H9 (cell line): ENCODE measurements around the gene COMMD10. TPM values are rescaled to one million over a fixed set of nuclear protein-coding genes. Genes with fewer than 3 reads are reported as not detected.

Source experiments
- DNase-seq: peaks from one replicate; pipeline ENCODE4 v3.0.0-alpha.2; 2017
- H2AFZ ChIP-seq: one replicate; pipeline ENCODE4 v1.6.1; 2013; ENCODE audit warnings: mild to moderate bottlenecking, low read length, control low read depth, moderate library complexity
- H2AK5ac ChIP-seq: 2 replicates; pipeline ENCODE4 v1.6.1; 2013; ENCODE audit warnings: low read length, control low read depth, mixed read lengths; ENCODE audit not compliant: insufficient read length
- H2BK120ac ChIP-seq: one replicate; pipeline ENCODE4 v1.6.1; 2013; ENCODE audit warnings: low read depth, mild to moderate bottlenecking, low read length, control low read depth, inconsistent platforms; ENCODE audit not compliant: poor library complexity, severe bottlenecking
- H2BK12ac ChIP-seq: 2 replicates; pipeline ENCODE4 v1.6.1; 2013; ENCODE audit warnings: low read length, control low read depth, mixed read lengths, low read depth; ENCODE audit not compliant: insufficient read length
- H2BK15ac ChIP-seq: 2 replicates; pipeline ENCODE4 v1.6.1; 2013; ENCODE audit warnings: low read depth, low read length, control low read depth
- H2BK20ac ChIP-seq: one replicate; pipeline ENCODE4 v1.6.1; 2013; ENCODE audit warnings: low read depth, mild to moderate bottlenecking, low read length, control low read depth, inconsistent platforms; ENCODE audit not compliant: poor library complexity, severe bottlenecking
- H2BK5ac ChIP-seq: 2 replicates; pipeline ENCODE4 v1.6.1; 2013; ENCODE audit warnings: low read length, control low read depth, mixed read lengths; ENCODE audit not compliant: insufficient read length
- H3K14ac ChIP-seq: 2 replicates; pipeline ENCODE4 v1.6.1; 2013; ENCODE audit warnings: low read length, control low read depth; ENCODE audit not compliant: insufficient read depth
- H3K18ac ChIP-seq: 2 replicates; pipeline ENCODE4 v1.6.1; 2013; ENCODE audit warnings: low read depth, mild to moderate bottlenecking, mixed read lengths, low read length, control low read depth; ENCODE audit not compliant: insufficient read length
- H3K23ac ChIP-seq: 2 replicates; pipeline ENCODE4 v1.6.1; 2013; ENCODE audit warnings: low read length, control low read depth, mixed read lengths, low read depth; ENCODE audit not compliant: insufficient read length
- H3K23me2 ChIP-seq: 2 replicates; pipeline ENCODE4 v1.6.1; 2013; ENCODE audit warnings: low read depth, mild to moderate bottlenecking, mixed read lengths, low read length, control low read depth; ENCODE audit not compliant: insufficient read length, poor library complexity, severe bottlenecking
- H3K27ac ChIP-seq: 2 replicates; pipeline ENCODE4 v1.5.1; 2013; ENCODE audit warnings: low read length, control low read depth, mixed read lengths, low read depth; ENCODE audit not compliant: insufficient read length
- H3K27me3 ChIP-seq: 2 replicates; pipeline ENCODE4 v1.6.1; 2013; ENCODE audit warnings: low read length, control low read depth, inconsistent platforms; ENCODE audit not compliant: insufficient read depth
- H3K4ac ChIP-seq: 2 replicates; pipeline ENCODE4 v1.6.1; 2013; ENCODE audit warnings: low read depth, mild to moderate bottlenecking, control low read depth, inconsistent platforms, low read length, moderate library complexity
- H3K4me1 ChIP-seq: 2 replicates; pipeline ENCODE4 v1.6.1; 2013; ENCODE audit warnings: low read length, control low read depth, inconsistent platforms; ENCODE audit not compliant: insufficient read depth
- H3K4me2 ChIP-seq: 2 replicates; pipeline ENCODE4 v1.6.1; 2013; ENCODE audit warnings: low read length, control low read depth, mixed read lengths; ENCODE audit not compliant: insufficient read length, insufficient read depth
- H3K56ac ChIP-seq: 2 replicates; pipeline ENCODE4 v1.6.1; 2013; ENCODE audit warnings: low read depth, mild to moderate bottlenecking, mixed read lengths, low read length, control low read depth; ENCODE audit not compliant: insufficient read length
- H3K79me1 ChIP-seq: 2 replicates; pipeline ENCODE4 v1.6.1; 2013; ENCODE audit warnings: low read depth, mild to moderate bottlenecking, moderate library complexity, low read length, control low read depth, inconsistent platforms; ENCODE audit not compliant: insufficient read depth, poor library complexity, severe bottlenecking
- H3K79me2 ChIP-seq: 2 replicates; pipeline ENCODE4 v1.6.1; 2013; ENCODE audit warnings: low read length, control low read depth, inconsistent platforms; ENCODE audit not compliant: insufficient read depth
- H3K9ac ChIP-seq: 2 replicates; pipeline ENCODE4 v1.6.1; 2013; ENCODE audit warnings: low read length, control low read depth, mixed read lengths; ENCODE audit not compliant: insufficient read length; ENCODE audit errors: extremely low read depth
- H3K9me3 ChIP-seq: one replicate; pipeline ENCODE4 v1.6.1; 2013; ENCODE audit warnings: low read depth, low read length, inconsistent platforms; ENCODE audit not compliant: control insufficient read depth
- H3T11ph ChIP-seq: one replicate; pipeline ENCODE4 v1.6.1; 2013; ENCODE audit warnings: mild to moderate bottlenecking, low read length, control low read depth, inconsistent platforms
- H4K20me1 ChIP-seq: one replicate; pipeline ENCODE4 v1.6.1; 2013; ENCODE audit not compliant: control insufficient read depth, insufficient read length, insufficient read depth
- H4K5ac ChIP-seq: 2 replicates; pipeline ENCODE4 v1.6.1; 2013; ENCODE audit warnings: low read depth, mild to moderate bottlenecking, mixed read lengths, low read length, control low read depth; ENCODE audit not compliant: insufficient read length
- H4K8ac ChIP-seq: replicated peaks from 2 replicates; pipeline ENCODE4 v1.6.1; 2013; ENCODE audit warnings: low read length, control low read depth, mixed read lengths, low read depth; ENCODE audit not compliant: insufficient read length
- H4K91ac ChIP-seq: 2 replicates; pipeline ENCODE4 v1.6.1; 2013; ENCODE audit warnings: low read depth, mild to moderate bottlenecking, moderate library complexity, mixed read lengths, low read length, control low read depth; ENCODE audit not compliant: insufficient read length
- H3K27ac Mint-ChIP-seq, 3 experiments: 2 replicates in 2 of 3; 3 replicates in 1 of 3; pipeline ENCODE4 v1.8.0; 2020 to 2021; ENCODE audit warnings: mixed read lengths in 3 of 3, mild to moderate bottlenecking in 1 of 3, moderate library complexity in 1 of 3
- H3K27me3 Mint-ChIP-seq: 2 replicates; pipeline ENCODE4 v1.8.0; 2021; ENCODE audit warnings: low read depth, mild to moderate bottlenecking, moderate library complexity, mixed read lengths
- H3K36me3 Mint-ChIP-seq, 3 experiments: 2 replicates in 2 of 3; 3 replicates in 1 of 3; pipeline ENCODE4 v1.8.0; 2020 to 2021; ENCODE audit warnings: low read depth in 3 of 3, mixed read lengths in 3 of 3; ENCODE audit not compliant: insufficient read depth in 1 of 3
- H3K4me1 Mint-ChIP-seq, 2 experiments: 2 replicates each; pipeline ENCODE4 v1.8.0; 2020; ENCODE audit warnings: mixed read lengths in 2 of 2
- H3K4me3 Mint-ChIP-seq, 2 experiments: 2 replicates in 1 of 2; 3 replicates in 1 of 2; pipeline ENCODE4 v1.8.0; 2020 to 2021; ENCODE audit warnings: mild to moderate bottlenecking in 2 of 2, mixed read lengths in 2 of 2, moderate library complexity in 1 of 2
- H3K9me3 Mint-ChIP-seq, 2 experiments: 2 replicates in 1 of 2; 3 replicates in 1 of 2; pipeline ENCODE4 v1.8.0; 2020; ENCODE audit warnings: mild to moderate bottlenecking in 2 of 2, mixed read lengths in 2 of 2, moderate library complexity in 1 of 2
- total RNA-seq: library from RNA; stranded (reverse); gene quantifications from 2 replicates; pipeline ENCODE4 v1.2.1, GENCODE V29; 2021
- TF ChIP-seq, protein P1 (sequence below): fragments of 200-600 bp; sonication (generic); conservative IDR thresholded peaks from 3 replicates; pipeline ENCODE4 v1.8.0; 2021; ENCODE audit warnings: antibody characterized with exemption, mild to moderate bottlenecking

The COMMD10 gene
- total RNA-seq, 1 experiment from 2014 or later = 33.9 TPM

DNA sequence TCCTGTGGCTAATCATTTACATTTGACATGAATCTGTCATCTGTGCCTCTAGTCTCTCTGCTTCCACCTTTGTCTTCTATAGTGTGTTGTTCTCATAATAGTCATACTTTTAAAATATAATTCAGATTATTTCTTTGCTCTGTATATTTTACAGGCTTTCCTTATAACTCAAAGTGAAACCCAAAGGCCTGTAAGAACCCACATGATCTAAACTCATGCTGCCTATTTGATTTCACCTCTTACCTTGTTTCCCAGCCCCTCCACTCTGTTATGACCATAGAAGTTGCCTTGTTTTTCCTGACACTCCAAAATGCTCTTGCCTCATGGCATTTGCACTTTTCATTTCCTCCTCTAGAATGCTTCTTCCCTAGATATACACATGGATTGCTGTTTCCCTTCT, 74.2 kb downstream of the COMMD10 start:
- no peak for DNase-seq
- Histone ChIP-seq H2AK5ac (no peak overlapping the region), H2BK20ac (no peak overlapping the region), H3K56ac (no peak overlapping the region), H3K79me2 (no peaks in the 10 kb centered on the region), H3K79me1 (no peaks in the 10 kb centered on the region), H3K27me3 (no peaks in the 10 kb centered on the region), H3K4ac (no peak overlapping the region), H3K4me1 (no peaks in the 10 kb centered on the region), H3K23me2 (no peaks in the 10 kb centered on the region), H2BK12ac (no peak overlapping the region), H2AFZ (no peak overlapping the region), H2BK15ac (no peak overlapping the region), H3K23ac (no peak overlapping the region), H3K18ac (no peak overlapping the region), H4K20me1 (no peaks in the 10 kb centered on the region), H4K5ac (no peak overlapping the region), H3K14ac (no peak overlapping the region), H3K27ac (no peak overlapping the region), H2BK120ac (no peak overlapping the region), H4K91ac (no peak overlapping the region), H3K4me2 (no peak overlapping the region), H3K9me3 (no peaks in the 10 kb centered on the region), H3K9ac (no peak overlapping the region), H3T11ph (no peak overlapping the region), H4K8ac (no peak overlapping the region), H2BK5ac (no peak overlapping the region)
- H3K36me3 Mint-ChIP-seq = no peaks in the 10 kb centered on the region
- TF ChIP-seq, protein P1, sequence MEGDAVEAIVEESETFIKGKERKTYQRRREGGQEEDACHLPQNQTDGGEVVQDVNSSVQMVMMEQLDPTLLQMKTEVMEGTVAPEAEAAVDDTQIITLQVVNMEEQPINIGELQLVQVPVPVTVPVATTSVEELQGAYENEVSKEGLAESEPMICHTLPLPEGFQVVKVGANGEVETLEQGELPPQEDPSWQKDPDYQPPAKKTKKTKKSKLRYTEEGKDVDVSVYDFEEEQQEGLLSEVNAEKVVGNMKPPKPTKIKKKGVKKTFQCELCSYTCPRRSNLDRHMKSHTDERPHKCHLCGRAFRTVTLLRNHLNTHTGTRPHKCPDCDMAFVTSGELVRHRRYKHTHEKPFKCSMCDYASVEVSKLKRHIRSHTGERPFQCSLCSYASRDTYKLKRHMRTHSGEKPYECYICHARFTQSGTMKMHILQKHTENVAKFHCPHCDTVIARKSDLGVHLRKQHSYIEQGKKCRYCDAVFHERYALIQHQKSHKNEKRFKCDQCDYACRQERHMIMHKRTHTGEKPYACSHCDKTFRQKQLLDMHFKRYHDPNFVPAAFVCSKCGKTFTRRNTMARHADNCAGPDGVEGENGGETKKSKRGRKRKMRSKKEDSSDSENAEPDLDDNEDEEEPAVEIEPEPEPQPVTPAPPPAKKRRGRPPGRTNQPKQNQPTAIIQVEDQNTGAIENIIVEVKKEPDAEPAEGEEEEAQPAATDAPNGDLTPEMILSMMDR = no peak
- H3K9me3 Mint-ChIP-seq = no peaks in the 10 kb centered on the region
- no peaks in the 10 kb centered on the region for H3K4me1 Mint-ChIP-seq
- no peaks in the 10 kb centered on the region for H3K27me3 Mint-ChIP-seq
- H3K27ac Mint-ChIP-seq = no peak overlapping the region
- no peak overlapping the region for H3K4me3 Mint-ChIP-seq
